HepG2 (cell line): ENCODE results near the gene NUDT13. TPM values are rescaled to one million over a fixed set of nuclear protein-coding genes. Genes with fewer than 3 reads are reported as not detected.
A peak's percentile ranks its signal among the peaks of the same experiment; 100 is the strongest.

Source experiments
- CEBPB ChIP-seq: IDR thresholded peaks from 2 replicates; pipeline ENCODE4 v1.6.1; 2011; ENCODE audit warnings: low read depth, low read length, improper control_type of control experiment, borderline replicate concordance
- CSRNP1 ChIP-seq: sonication (generic); formaldehyde crosslinking; IDR thresholded peaks from 2 replicates; pipeline ENCODE4 v1.8.1; 2023; ENCODE audit warnings: mild to moderate bottlenecking, missing genetic modification reagents
- ETV5 ChIP-seq: IDR thresholded peaks from 2 replicates; pipeline ENCODE4 v1.6.1; 2018; ENCODE audit warnings: missing biosample characterization, missing genetic modification reagents, inconsistent platforms, borderline replicate concordance
- GABPA ChIP-seq, 2 experiments: IDR thresholded peaks; 2 replicates each; pipeline ENCODE4 v1.6.1; 2011 to 2016; ENCODE audit warnings: low read depth in 2 of 2, low read length in 1 of 2, missing biosample characterization in 1 of 2, missing genetic modification characterization in 1 of 2
- KMT2A ChIP-seq: sonication (generic); formaldehyde crosslinking; IDR thresholded peaks from 2 replicates; pipeline ENCODE4 v1.4.0; 2020; ENCODE audit warnings: missing genetic modification reagents
- NFAT5 ChIP-seq: sonication (generic); formaldehyde crosslinking; IDR thresholded peaks from 2 replicates; pipeline ENCODE4 v1.4.0; 2020; ENCODE audit warnings: missing genetic modification reagents
- NFKBIZ ChIP-seq: IDR thresholded peaks from 2 replicates; pipeline ENCODE4 v1.6.1; 2018; ENCODE audit warnings: missing genetic modification reagents, missing compliant biosample characterization
- SIN3B ChIP-seq: fragments of 150-350 bp; IDR thresholded peaks from 2 replicates; pipeline ENCODE4 v1.6.1; 2014; ENCODE audit warnings: low read length
- SKI ChIP-seq: fragments of 450-650 bp; IDR thresholded peaks from one replicate; pipeline ENCODE4 v1.6.1; 2018; ENCODE audit warnings: mild to moderate bottlenecking; ENCODE audit not compliant: partially characterized antibody
- SOX6 ChIP-seq, 2 experiments: fragments of 450-650 bp in 1 of 2; sonication (generic) in 1 of 2; formaldehyde crosslinking in 1 of 2; IDR thresholded peaks; 2 replicates each; pipeline versions ENCODE4 v1.4.0 to v1.6.1; 2017 to 2020; ENCODE audit warnings: antibody characterized with exemption in 1 of 2, mild to moderate bottlenecking in 1 of 2, missing genetic modification reagents in 1 of 2
- SP140L ChIP-seq: sonication (generic); formaldehyde crosslinking; IDR thresholded peaks from 2 replicates; pipeline ENCODE4 v1.4.0; 2020; ENCODE audit warnings: missing genetic modification reagents, borderline replicate concordance
- SP4 ChIP-seq: sonication (generic); formaldehyde crosslinking; IDR thresholded peaks from 2 replicates; pipeline ENCODE4 v1.8.1; 2023; ENCODE audit warnings: mild to moderate bottlenecking, missing genetic modification reagents
- TARDBP ChIP-seq: sonication (generic); formaldehyde crosslinking; IDR thresholded peaks from 2 replicates; pipeline ENCODE4 v1.8.0; 2022; ENCODE audit warnings: mild to moderate bottlenecking, missing genetic modification reagents
- TCF12 ChIP-seq, 2 experiments: fragments of 450-650 bp in 1 of 2; sonication (generic) in 1 of 2; formaldehyde crosslinking in 1 of 2; IDR thresholded peaks; 2 replicates each; pipeline versions ENCODE4 v1.6.1 to v1.8.0; 2017 to 2022; ENCODE audit warnings: antibody characterized with exemption in 1 of 2, mild to moderate bottlenecking in 1 of 2, missing genetic modification reagents in 1 of 2, moderate library complexity in 1 of 2
- ZMYM2 ChIP-seq: sonication (generic); formaldehyde crosslinking; IDR thresholded peaks from 2 replicates; pipeline ENCODE4 v1.8.0; 2022; ENCODE audit warnings: mild to moderate bottlenecking, missing genetic modification reagents
- ZNF3 ChIP-seq: IDR thresholded peaks from 2 replicates; pipeline ENCODE4 v1.7.0; 2017; ENCODE audit warnings: inconsistent platforms
- ZNF460 ChIP-seq: sonication (generic); formaldehyde crosslinking; IDR thresholded peaks from 2 replicates; pipeline ENCODE4 v1.5.1; 2020; ENCODE audit warnings: missing genetic modification reagents, mild to moderate bottlenecking, borderline replicate concordance
- ZNF639 ChIP-seq: conservative IDR thresholded peaks from 2 replicates; pipeline ENCODE4 v1.6.1; 2018; ENCODE audit warnings: missing genetic modification reagents
- ZNF83 ChIP-seq: sonication (generic); formaldehyde crosslinking; IDR thresholded peaks from 2 replicates; pipeline ENCODE4 v1.4.0; 2020; ENCODE audit warnings: missing genetic modification reagents, mild to moderate bottlenecking, borderline replicate concordance
- ZNF878 ChIP-seq: sonication (generic); formaldehyde crosslinking; IDR thresholded peaks from 2 replicates; pipeline ENCODE4 v1.8.1; 2023; ENCODE audit warnings: mild to moderate bottlenecking, missing genetic modification reagents, moderate library complexity
- ZNF879 ChIP-seq: sonication (generic); formaldehyde crosslinking; IDR thresholded peaks from 2 replicates; pipeline ENCODE4 v1.8.1; 2023; ENCODE audit warnings: missing genetic modification reagents
- ZZZ3 ChIP-seq: sonication (generic); formaldehyde crosslinking; IDR thresholded peaks from 2 replicates; pipeline ENCODE4 v1.4.0; 2020; ENCODE audit warnings: missing genetic modification reagents, mild to moderate bottlenecking, borderline replicate concordance
- polyA plus RNA-seq, 8 experiments: library from polyadenylated mRNA; depleted of rRNA in 3 of 8; stranded (reverse) in 7 of 8; unstranded in 1 of 8; fragments of >200 nt; fragmentation: Illumina TruSeq in 4 of 8; extraction: Trizol in 4 of 8; gene quantifications; 2 replicates each; pipeline versions ENCODE4 v1.2.1 to v1.2.3, GENCODE V29; 2011 to 2016; ENCODE audit warnings: low read depth in 4 of 8, missing spikeins in 1 of 8, mixed read lengths in 1 of 8; ENCODE audit not compliant: insufficient read depth in 1 of 8
- total RNA-seq, 5 experiments: library from RNA; depleted of rRNA; stranded (reverse); fragments of >200 nt; fragmentation: Illumina TruSeq; extraction: Trizol; gene quantifications; 2 replicates each; pipeline ENCODE4 v1.2.3, GENCODE V29; 2016; ENCODE audit warnings: low read depth in 1 of 5

The NUDT13 gene
- total and polyA plus RNA-seq, 2 of the 13 experiments (the other 11 are each of a cell fraction or from before 2014, with no cell fraction given) = 4.2 to 6.5 TPM

GRCh38 chr10:73167783-73168464, 57.7 kb downstream of the NUDT13 start, which contains the start of the genes ECD and FAM149B1 (continued):
- 0 out of 2 replicates have a peak, but pooled peaks have one; percentile 59 for TF ChIP-seq NFAT5 (CRISPR knock-in tag)
- no peak for TF ChIP-seq ZNF83 (CRISPR knock-in tag)
- TF ChIP-seq GABPA (IDR thresholded peaks at IDR 0.05; ENCODE audit: low read depth, low read length) = peak; percentile 99
- peak; percentile 98 for TF ChIP-seq GABPA (CRISPR knock-in tag; IDR thresholded peaks at IDR 0.05; ENCODE audit: low read depth)
- peak; percentile 54 for TF ChIP-seq SKI
- TF ChIP-seq NFKBIZ (CRISPR knock-in tag) = no peak
- TF ChIP-seq TARDBP (CRISPR knock-in tag) = peak; percentile 97
- no peak for TF ChIP-seq ZNF3 (CRISPR knock-in tag)
- no peak for TF ChIP-seq TCF12 (IDR thresholded peaks at IDR 0.05)
- TF ChIP-seq TCF12 (CRISPR knock-in tag; IDR thresholded peaks at IDR 0.05) = peak; percentile 90; the same call in 1 of the 2 replicates
- no peak for TF ChIP-seq SP140L (CRISPR knock-in tag)
- TF ChIP-seq ZZZ3 (CRISPR knock-in tag) = peak; percentile 91; the same call in 1 of the 2 replicates
- TF ChIP-seq ZNF879 (CRISPR knock-in tag) = no peak
- TF ChIP-seq SIN3B = peak; percentile 93
- peak; percentile 82; the same call in 1 of the 2 replicates for TF ChIP-seq ETV5 (CRISPR knock-in tag)
- TF ChIP-seq SOX6 (IDR thresholded peaks at IDR 0.05) = no peak
- TF ChIP-seq SOX6 (CRISPR knock-in tag; IDR thresholded peaks at IDR 0.05) = peak; percentile 66
- TF ChIP-seq ZNF639 = peak; percentile 93
- TF ChIP-seq KMT2A = peak; percentile 94
- peak; percentile 86 for TF ChIP-seq ZNF878 (CRISPR knock-in tag)
- no peak for TF ChIP-seq ZMYM2 (CRISPR knock-in tag)
- no peak for TF ChIP-seq CEBPB
- peak; percentile 57; the same call in 1 of the 2 replicates for TF ChIP-seq CSRNP1 (CRISPR knock-in tag)
- TF ChIP-seq SP4 (CRISPR knock-in tag) = peak; percentile 74; the same call in 1 of the 2 replicates
- no peak; the same call in 1 of the 2 replicates for TF ChIP-seq ZNF460 (CRISPR knock-in tag)
